Neural cell (in vitro differentiated cells): ENCODE data around the gene TMEM94. TPM values are rescaled to one million over a fixed set of nuclear protein-coding genes. Genes with fewer than 3 reads are reported as not detected.

Experiments used
- H2AFZ ChIP-seq: fragments of 200-600, 300-800 bp; sonication (generic), shearing (Covaris generic); 2 replicates; pipeline ENCODE4 v1.6.0; 2014; ENCODE audit warnings: low read depth, mild to moderate bottlenecking, antibody characterized with exemption, low read length, moderate library complexity
- H3F3A ChIP-seq: fragments of 200-600 bp; shearing (Covaris generic); 2 replicates; pipeline ENCODE4 v1.6.1; 2016; ENCODE audit warnings: mild to moderate bottlenecking, moderate library complexity, mixed read lengths, antibody characterized with exemption, low read length; ENCODE audit not compliant: insufficient read depth, poor library complexity, severe bottlenecking
- H3K27ac ChIP-seq: fragments of 200-600, 300-800 bp; sonication (generic), shearing (Covaris generic); 2 replicates; pipeline ENCODE4 v1.5.1; 2014; ENCODE audit warnings: mild to moderate bottlenecking, low read length, moderate library complexity
- H3K27me3 ChIP-seq: fragments of 300-800, 200-600 bp; sonication (generic), shearing (Covaris generic); 2 replicates; pipeline ENCODE4 v1.6.0; 2014; ENCODE audit warnings: mild to moderate bottlenecking, low read depth, low read length, moderate library complexity; ENCODE audit not compliant: insufficient read depth
- H3K36me3 ChIP-seq: fragments of 300-800, 200-600 bp; sonication (generic), shearing (Covaris generic); 2 replicates; pipeline ENCODE4 v1.5.1; 2014; ENCODE audit warnings: mild to moderate bottlenecking, antibody characterized with exemption, low read length, moderate library complexity; ENCODE audit not compliant: insufficient read depth
- H3K4me2 ChIP-seq: fragments of 300-800, 200-600 bp; sonication (generic), shearing (Covaris generic); 2 replicates; pipeline ENCODE4 v1.6.0; 2014; ENCODE audit warnings: mild to moderate bottlenecking, low read length
- H3K4me3 ChIP-seq: fragments of 300-800, 200-600 bp; sonication (generic), shearing (Covaris generic); 2 replicates; pipeline ENCODE4 v1.5.1; 2014; ENCODE audit warnings: mild to moderate bottlenecking, low read length, moderate library complexity
- H3K79me2 ChIP-seq: fragments of 200-600 bp; shearing (Covaris generic); replicated peaks from 2 replicates; pipeline ENCODE4 v1.6.0; 2014; ENCODE audit warnings: mild to moderate bottlenecking, low read length, moderate library complexity; ENCODE audit not compliant: insufficient read depth
- H3K9ac ChIP-seq: fragments of 300-800, 200-600 bp; sonication (generic), shearing (Covaris generic); 2 replicates; pipeline ENCODE4 v1.6.1; 2016; ENCODE audit warnings: mild to moderate bottlenecking, low read length, mixed read lengths
- H3K9me2 ChIP-seq: fragments of 200-600 bp; shearing (Covaris generic); 2 replicates; pipeline ENCODE4 v1.6.1; 2016; ENCODE audit warnings: mild to moderate bottlenecking, low read length, mixed read lengths; ENCODE audit not compliant: insufficient read depth
- H3K9me3 ChIP-seq: fragments of 200-600, 300-800 bp; sonication (generic), shearing (Covaris generic); 2 replicates; pipeline ENCODE4 v1.6.1; 2016; ENCODE audit warnings: mild to moderate bottlenecking, mixed run types, low read length, moderate library complexity, mixed read lengths
- H4K20me1 ChIP-seq: fragments of 200-600 bp; shearing (Covaris generic); 2 replicates; pipeline ENCODE4 v1.6.1; 2016; ENCODE audit warnings: mild to moderate bottlenecking, mixed run types; ENCODE audit not compliant: insufficient read depth
- EP300 ChIP-seq: fragments of 450-650 bp; conservative IDR thresholded peaks from 2 replicates; pipeline ENCODE4 v1.6.1; 2014; ENCODE audit warnings: antibody characterized with exemption, mild to moderate bottlenecking, moderate library complexity; ENCODE audit not compliant: poor library complexity, severe bottlenecking
- EZH2 ChIP-seq: fragments of 200-600, 300-800 bp; shearing (Covaris generic), sonication (generic); IDR thresholded peaks from 2 replicates; pipeline ENCODE4 v1.6.1; 2014; ENCODE audit warnings: antibody characterized with exemption, low read length, borderline replicate concordance, mild to moderate bottlenecking; ENCODE audit not compliant: insufficient read depth, poor library complexity, severe bottlenecking
- MXI1 ChIP-seq: fragments of 450-650 bp; conservative IDR thresholded peaks from 2 replicates; pipeline ENCODE4 v1.6.1; 2014; ENCODE audit warnings: antibody characterized with exemption, mild to moderate bottlenecking; ENCODE audit not compliant: poor library complexity, severe bottlenecking
- POLR2AphosphoS5 ChIP-seq: IDR thresholded peaks from 2 replicates; pipeline ENCODE4 v1.6.1; 2012
- RAD21 ChIP-seq: fragments of 450-650 bp; conservative IDR thresholded peaks from 2 replicates; pipeline ENCODE4 v1.6.1; 2014; ENCODE audit warnings: antibody characterized with exemption, mild to moderate bottlenecking, moderate library complexity
- REST ChIP-seq: IDR thresholded peaks from 2 replicates; pipeline ENCODE4 v1.6.1; 2012; ENCODE audit warnings: borderline replicate concordance
- SMC3 ChIP-seq: fragments of 450-650 bp; conservative IDR thresholded peaks from 2 replicates; pipeline ENCODE4 v1.6.1; 2014; ENCODE audit warnings: antibody characterized with exemption, mild to moderate bottlenecking, moderate library complexity; ENCODE audit not compliant: poor library complexity
- TAF1 ChIP-seq: IDR thresholded peaks from 2 replicates; pipeline ENCODE4 v1.6.1; 2012; ENCODE audit warnings: low read depth
- polyA plus RNA-seq: library from polyadenylated mRNA; depleted of rRNA; stranded (reverse); fragments of >200 nt; gene quantifications from 2 replicates; pipeline ENCODE4 v1.2.3, GENCODE V29; 2014
- TF ChIP-seq, protein P1 (sequence below): fragments of 450-650 bp; IDR thresholded peaks from 2 replicates; pipeline ENCODE4 v1.5.1; 2014; ENCODE audit warnings: antibody characterized with exemption, mild to moderate bottlenecking, moderate library complexity; ENCODE audit not compliant: poor library complexity, severe bottlenecking

The TMEM94 gene
- polyA plus RNA-seq, 1 donor from 2014 or later = 37.0 TPM

DNA sequence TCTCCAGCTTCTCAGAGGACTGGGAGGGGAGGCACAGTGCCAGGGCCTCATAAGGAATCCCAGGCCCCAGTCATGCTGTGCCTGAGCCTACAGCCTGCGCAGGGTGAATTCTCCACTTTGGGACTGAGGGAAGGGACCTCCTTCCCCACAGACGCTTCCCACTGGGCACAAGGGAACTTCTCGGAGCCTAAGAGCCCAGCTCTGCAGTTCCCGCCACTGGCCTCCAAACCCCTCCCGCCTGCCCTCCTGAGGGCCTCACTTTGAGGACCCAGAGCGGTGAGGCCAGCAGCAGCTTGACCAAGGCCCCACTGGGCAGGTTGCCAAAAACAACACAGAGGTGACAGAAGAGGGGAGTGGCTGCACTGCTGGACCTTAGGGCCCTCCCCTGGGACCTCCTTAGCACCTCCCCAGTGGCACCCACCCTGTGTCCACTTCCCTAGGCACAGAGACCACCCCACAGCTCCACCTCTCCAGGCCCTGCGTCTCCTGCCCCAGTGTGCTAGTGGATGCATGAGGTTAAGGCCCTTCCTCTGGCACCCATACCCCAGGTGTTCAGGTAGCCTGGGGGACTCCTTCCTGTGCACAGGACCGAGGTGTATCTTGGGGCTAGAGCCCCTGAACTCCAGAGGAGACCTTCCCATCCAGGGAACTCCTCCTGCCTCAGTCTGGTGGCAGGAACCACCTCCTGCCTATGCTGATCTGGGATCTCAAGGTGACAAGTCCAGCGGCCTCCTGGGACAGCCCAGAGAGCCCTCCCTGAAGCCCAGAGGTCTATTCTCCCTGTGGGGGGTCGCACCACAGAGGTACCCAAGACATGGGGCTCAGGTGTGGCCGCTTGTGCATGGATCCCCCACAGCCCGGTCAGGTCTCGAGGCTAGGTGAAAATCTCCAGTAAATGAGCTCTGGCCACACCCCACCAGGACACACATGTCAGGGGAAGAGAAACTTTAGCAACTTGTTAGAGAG is 55.5 kb downstream of the TMEM94 start:
- Histone ChIP-seq H3K27me3 (no peaks in the 10 kb centered on the region), H3K27ac (no peak overlapping the region), H3K36me3 (no peaks in the 10 kb centered on the region), H3K4me3 (peak overlapping the region; percentile 13), H3K9ac (no peak overlapping the region), H3K79me2 (peaks cover 17% of the 10 kb centered on the region), H2AFZ (no peak overlapping the region), H3K9me3 (no peaks in the 10 kb centered on the region), H3F3A (no peaks in the 10 kb centered on the region), H4K20me1 (no peaks in the 10 kb centered on the region), H3K4me2 (no peak overlapping the region), H3K9me2 (no peaks in the 10 kb centered on the region)
- TF ChIP-seq POLR2AphosphoS5 (no peak), SMC3 (no peak), TAF1 (no peak), EP300 (no peak), REST (no peak), RAD21 (no peak), EZH2 (no peak), MXI1 (no peak)
- TF ChIP-seq, protein P1, sequence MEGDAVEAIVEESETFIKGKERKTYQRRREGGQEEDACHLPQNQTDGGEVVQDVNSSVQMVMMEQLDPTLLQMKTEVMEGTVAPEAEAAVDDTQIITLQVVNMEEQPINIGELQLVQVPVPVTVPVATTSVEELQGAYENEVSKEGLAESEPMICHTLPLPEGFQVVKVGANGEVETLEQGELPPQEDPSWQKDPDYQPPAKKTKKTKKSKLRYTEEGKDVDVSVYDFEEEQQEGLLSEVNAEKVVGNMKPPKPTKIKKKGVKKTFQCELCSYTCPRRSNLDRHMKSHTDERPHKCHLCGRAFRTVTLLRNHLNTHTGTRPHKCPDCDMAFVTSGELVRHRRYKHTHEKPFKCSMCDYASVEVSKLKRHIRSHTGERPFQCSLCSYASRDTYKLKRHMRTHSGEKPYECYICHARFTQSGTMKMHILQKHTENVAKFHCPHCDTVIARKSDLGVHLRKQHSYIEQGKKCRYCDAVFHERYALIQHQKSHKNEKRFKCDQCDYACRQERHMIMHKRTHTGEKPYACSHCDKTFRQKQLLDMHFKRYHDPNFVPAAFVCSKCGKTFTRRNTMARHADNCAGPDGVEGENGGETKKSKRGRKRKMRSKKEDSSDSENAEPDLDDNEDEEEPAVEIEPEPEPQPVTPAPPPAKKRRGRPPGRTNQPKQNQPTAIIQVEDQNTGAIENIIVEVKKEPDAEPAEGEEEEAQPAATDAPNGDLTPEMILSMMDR = no peak

DNA sequence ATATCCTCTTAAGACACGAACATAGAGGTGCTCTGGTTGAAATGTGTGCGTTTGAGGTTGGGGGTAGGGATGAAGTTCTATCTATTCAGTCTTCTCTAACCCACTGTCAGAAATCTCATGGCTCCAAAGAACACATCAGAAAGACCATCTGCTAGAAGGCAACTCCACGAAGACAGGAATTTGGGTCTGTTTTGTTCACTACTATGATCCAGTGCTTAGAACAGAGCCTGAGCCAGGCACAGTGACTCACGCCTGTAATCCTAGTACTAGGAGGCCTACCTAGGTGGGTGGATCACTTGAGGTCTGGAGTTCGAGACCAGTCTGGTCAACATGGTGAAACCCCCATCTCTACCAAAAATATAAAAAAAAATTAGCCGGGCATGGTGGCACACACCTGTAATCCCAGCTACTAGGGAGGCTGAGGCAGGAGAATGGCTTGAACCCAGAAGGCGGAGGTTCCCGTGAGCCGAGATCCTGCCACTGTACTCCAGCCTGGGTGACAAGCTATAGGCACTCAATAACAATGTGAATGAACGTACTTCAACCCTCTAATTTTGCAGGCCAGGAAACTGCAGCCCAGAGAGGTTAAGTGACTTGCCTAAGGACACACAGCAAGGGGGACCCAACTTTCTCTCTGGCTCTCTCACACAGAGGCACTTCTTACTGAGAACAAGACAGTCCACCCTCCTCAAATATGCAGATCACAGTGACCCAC is 56.6 kb downstream of the TMEM94 start:
- Histone ChIP-seq H3K79me2 (peaks cover 17% of the 10 kb centered on the region), H3K9me2 (no peaks in the 10 kb centered on the region), H3F3A (no peaks in the 10 kb centered on the region), H3K9ac (no peak overlapping the region), H3K4me2 (no peak overlapping the region), H3K4me3 (peak overlapping the region; percentile 95), H2AFZ (no peak overlapping the region), H3K27ac (no peak overlapping the region), H4K20me1 (no peaks in the 10 kb centered on the region), H3K36me3 (no peaks in the 10 kb centered on the region), H3K27me3 (no peaks in the 10 kb centered on the region), H3K9me3 (no peaks in the 10 kb centered on the region)
- TF ChIP-seq MXI1 (no peak), REST (no peak), EZH2 (no peak), POLR2AphosphoS5 (no peak), RAD21 (no peak), SMC3 (no peak), EP300 (no peak), TAF1 (no peak)
- TF ChIP-seq, protein P1 = no peak
